Progenitor cell of endocrine pancreas (in vitro differentiated cells): Measurements from ENCODE around the gene RBFOX2. TPM values are rescaled to one million over a fixed set of nuclear protein-coding genes. Genes with fewer than 3 reads are reported as not detected.
"Not testable (repeated sequence)": the region's sequence is repeated elsewhere in the genome, so short reads cannot be mapped to it uniquely, and the experiment has no call there.

Experiments used
- DNase-seq: peaks from one replicate; pipeline ENCODE4 v3.0.0; 2021; ENCODE audit warnings: low spot score; ENCODE audit not compliant: unreplicated experiment
- H3K27ac Mint-ChIP-seq: 2 replicates; pipeline ENCODE4 v1.8.0; 2021; ENCODE audit warnings: mild to moderate bottlenecking, moderate library complexity, mixed read lengths
- H3K27me3 Mint-ChIP-seq: 2 replicates; pipeline ENCODE4 v1.8.0; 2021; ENCODE audit warnings: mixed read lengths
- H3K36me3 Mint-ChIP-seq: 2 replicates; pipeline ENCODE4 v1.8.0; 2022; ENCODE audit warnings: mixed read lengths; ENCODE audit not compliant: insufficient read depth
- H3K4me1 Mint-ChIP-seq: 2 replicates; pipeline ENCODE4 v1.8.0; 2021; ENCODE audit warnings: low read depth, mixed read lengths
- H3K4me3 Mint-ChIP-seq: 2 replicates; pipeline ENCODE4 v1.8.0; 2021; ENCODE audit warnings: low read depth, mild to moderate bottlenecking, moderate library complexity, mixed read lengths
- H3K9me3 Mint-ChIP-seq: 2 replicates; pipeline ENCODE4 v1.8.0; 2021; ENCODE audit warnings: low read depth, mixed read lengths
- total RNA-seq: library from RNA; stranded (reverse); gene quantifications from 2 replicates; pipeline ENCODE4 v1.2.1, GENCODE V29; 2021
- TF ChIP-seq, protein P1 (sequence below): fragments of 200-600 bp; sonication (generic); IDR thresholded peaks from one replicate; pipeline ENCODE4 v1.5.0; 2021; ENCODE audit warnings: antibody characterized with exemption, mild to moderate bottlenecking; ENCODE audit not compliant: unreplicated experiment

RBFOX2 gene
- total RNA-seq, 1 donor from 2014 or later = 140 TPM

DNA sequence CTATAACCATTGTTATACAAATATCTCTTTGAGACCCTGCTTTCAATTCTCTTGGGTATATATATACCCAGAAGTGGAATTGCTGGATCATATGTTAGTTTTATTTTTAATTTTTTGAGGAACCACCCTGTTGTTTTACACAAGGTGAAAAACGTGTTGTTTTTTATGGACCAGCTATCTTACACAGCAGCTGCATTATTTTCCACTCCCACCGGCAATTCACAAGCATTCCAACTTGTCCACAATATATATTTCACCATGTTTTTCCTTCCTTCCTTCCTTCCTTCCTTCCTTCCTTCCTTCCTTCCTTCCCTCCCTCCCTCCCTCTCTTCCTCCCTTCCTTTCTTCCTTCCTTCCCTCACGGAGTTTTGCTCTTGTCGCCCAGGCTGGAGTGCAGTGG lies 317.3 kb downstream of the RBFOX2 start:
- DNase-seq = no peak
- Mint-ChIP-seq H3K27me3 (no peaks in the 10 kb centered on the region), H3K4me3 (no peak overlapping the region), H3K27ac (no peak overlapping the region), H3K9me3 (peaks cover 7% of the 10 kb centered on the region), H3K4me1 (peaks cover 2% of the 10 kb centered on the region), H3K36me3 (peaks cover 3% of the 10 kb centered on the region)
- TF ChIP-seq, protein P1, sequence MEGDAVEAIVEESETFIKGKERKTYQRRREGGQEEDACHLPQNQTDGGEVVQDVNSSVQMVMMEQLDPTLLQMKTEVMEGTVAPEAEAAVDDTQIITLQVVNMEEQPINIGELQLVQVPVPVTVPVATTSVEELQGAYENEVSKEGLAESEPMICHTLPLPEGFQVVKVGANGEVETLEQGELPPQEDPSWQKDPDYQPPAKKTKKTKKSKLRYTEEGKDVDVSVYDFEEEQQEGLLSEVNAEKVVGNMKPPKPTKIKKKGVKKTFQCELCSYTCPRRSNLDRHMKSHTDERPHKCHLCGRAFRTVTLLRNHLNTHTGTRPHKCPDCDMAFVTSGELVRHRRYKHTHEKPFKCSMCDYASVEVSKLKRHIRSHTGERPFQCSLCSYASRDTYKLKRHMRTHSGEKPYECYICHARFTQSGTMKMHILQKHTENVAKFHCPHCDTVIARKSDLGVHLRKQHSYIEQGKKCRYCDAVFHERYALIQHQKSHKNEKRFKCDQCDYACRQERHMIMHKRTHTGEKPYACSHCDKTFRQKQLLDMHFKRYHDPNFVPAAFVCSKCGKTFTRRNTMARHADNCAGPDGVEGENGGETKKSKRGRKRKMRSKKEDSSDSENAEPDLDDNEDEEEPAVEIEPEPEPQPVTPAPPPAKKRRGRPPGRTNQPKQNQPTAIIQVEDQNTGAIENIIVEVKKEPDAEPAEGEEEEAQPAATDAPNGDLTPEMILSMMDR = no peak

GRCh38 chr22:35708917-35709316 lies 319.7 kb downstream of the RBFOX2 start:
- TF ChIP-seq, protein P1 = no peak
- Mint-ChIP-seq H3K4me3 (no peak overlapping the region), H3K4me1 (peaks cover 2% of the 10 kb centered on the region)

GRCh38 chr22:35708453-35708852 lies 320.2 kb downstream of the RBFOX2 start:
- H3K27ac Mint-ChIP-seq = no peak overlapping the region
- H3K27me3 Mint-ChIP-seq = no peaks in the 10 kb centered on the region
- DNase-seq = no peak
- TF ChIP-seq, protein P1 = no peak
- peaks cover 3% of the 10 kb centered on the region for H3K36me3 Mint-ChIP-seq
- no peak overlapping the region for H3K4me3 Mint-ChIP-seq
- peaks cover 2% of the 10 kb centered on the region for H3K4me1 Mint-ChIP-seq
- peaks cover 7% of the 10 kb centered on the region for H3K9me3 Mint-ChIP-seq

More at GRCh38 chr22:35708917-35709316, 319.7 kb downstream of the RBFOX2 start:
- Mint-ChIP-seq H3K36me3 (peaks cover 3% of the 10 kb centered on the region), H3K27ac (no peak overlapping the region), H3K9me3 (peaks cover 7% of the 10 kb centered on the region), H3K27me3 (no peaks in the 10 kb centered on the region)
- DNase-seq = no peak

- H3K27ac Mint-ChIP-seq = no peak overlapping the region
- H3K9me3 Mint-ChIP-seq = no peaks in the 10 kb centered on the region
- H3K27me3 Mint-ChIP-seq = peaks cover 4% of the 10 kb centered on the region
- DNase-seq = no peak
- no peak overlapping the region for H3K4me3 Mint-ChIP-seq
- H3K36me3 Mint-ChIP-seq = no peaks in the 10 kb centered on the region
- TF ChIP-seq, protein P1 = no peak
- peaks cover 2% of the 10 kb centered on the region for H3K4me1 Mint-ChIP-seq
Observed at GRCh38 chr22:35705141-35705540, 323.5 kb downstream of the RBFOX2 start.

DNA sequence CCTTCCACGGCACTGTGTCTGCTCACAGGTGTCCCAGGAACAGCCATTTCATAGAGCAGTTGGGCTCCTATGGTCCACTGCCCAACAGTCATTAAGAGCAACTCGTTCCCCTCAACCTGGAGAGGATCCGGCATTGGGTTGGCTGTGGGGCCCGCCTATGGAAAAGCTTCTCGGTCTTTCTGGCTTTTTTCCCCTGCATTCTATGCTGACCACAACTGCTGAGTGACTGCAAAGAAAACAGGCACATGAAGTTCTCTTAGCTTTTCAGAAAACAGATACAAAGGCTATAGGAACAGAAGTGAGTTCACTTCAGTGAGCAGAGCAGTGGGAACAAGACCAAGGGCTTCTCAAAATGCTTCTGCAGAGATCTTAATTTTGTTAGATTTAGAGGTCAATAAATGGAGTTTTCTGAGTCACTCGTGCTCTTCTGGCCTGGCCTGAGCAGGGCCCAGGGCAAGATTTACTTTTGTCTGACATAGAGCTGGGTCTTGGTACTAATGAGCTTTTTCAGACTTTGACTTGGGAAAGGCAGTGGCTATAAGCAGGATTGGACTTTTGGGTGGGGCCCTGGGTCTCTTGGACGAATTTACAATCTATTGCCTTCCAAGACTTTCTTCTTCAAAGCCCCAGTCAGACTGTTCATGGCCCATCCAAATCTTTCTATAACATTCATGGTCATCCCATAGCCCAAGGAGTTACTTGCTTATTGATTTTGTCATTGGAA lies 324.6 kb downstream of the RBFOX2 start:
- no peak for DNase-seq
- Mint-ChIP-seq H3K27ac (no peak overlapping the region), H3K4me1 (no peaks in the 10 kb centered on the region), H3K27me3 (peaks cover 9% of the 10 kb centered on the region), H3K9me3 (no peaks in the 10 kb centered on the region), H3K36me3 (no peaks in the 10 kb centered on the region), H3K4me3 (no peak overlapping the region)
- TF ChIP-seq, protein P1 = no peak

DNA sequence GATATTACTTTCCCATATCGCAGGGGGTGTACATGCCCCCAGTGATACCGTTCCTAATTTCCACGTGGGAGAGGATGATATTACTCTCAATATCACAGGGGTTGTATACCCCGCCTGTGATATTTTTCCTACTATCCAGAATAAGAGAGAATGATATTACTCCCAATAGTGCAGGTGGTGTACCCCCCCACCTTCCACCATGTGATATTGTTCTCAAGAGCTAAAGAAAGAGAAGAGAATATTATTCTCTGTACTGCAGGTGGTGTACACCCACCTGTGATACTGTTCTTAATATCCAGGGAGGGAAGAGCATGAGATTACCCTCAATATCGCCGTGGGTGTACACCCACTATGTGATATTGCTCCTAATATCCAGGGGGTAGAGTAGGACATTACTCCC lies 328.8 kb downstream of the RBFOX2 start:
- not testable (repeated sequence) for DNase-seq, H3K9me3 Mint-ChIP-seq, H3K4me1 Mint-ChIP-seq, H3K36me3 Mint-ChIP-seq, H3K4me3 Mint-ChIP-seq, H3K27ac Mint-ChIP-seq
- peaks cover 14% of the 10 kb centered on the region for H3K27me3 Mint-ChIP-seq
